NCI-H2196 (cell line): Measurements from ENCODE around the gene PML.

Source experiments
- DNase-seq: peaks from one replicate; lab custom pipeline; 2025; ENCODE audit not compliant: unreplicated experiment; lab: John Stamatoyannopoulos, UW

The PML gene

GRCh38 chr15:73985101-73985873 is 9.2 kb upstream of the PML start:
- DNase-seq, result peak; percentile 36

GRCh38 chr15:73986055-73986775 is 8.3 kb upstream of the PML start:
- DNase-seq, result no peak

GRCh38 chr15:73986776-73987056 is 7.8 kb upstream of the PML start:
- no peak for DNase-seq

- DNase-seq, result no peak
Measured at GRCh38 chr15:73987250-73987649, 7.3 kb upstream of the PML start.

GRCh38 chr15:73987681-73988444 is 6.7 kb upstream of the PML start:
- no peak for DNase-seq

- DNase-seq, result no peak
Measured at GRCh38 chr15:73988445-73988969, 6.0 kb upstream of the PML start.

GRCh38 chr15:73989001-73989798 is 5.3 kb upstream of the PML start:
- DNase-seq, result no peak

- no peak for DNase-seq
Measured at GRCh38 chr15:73990250-73991005, 4.1 kb upstream of the PML start.

DNA sequence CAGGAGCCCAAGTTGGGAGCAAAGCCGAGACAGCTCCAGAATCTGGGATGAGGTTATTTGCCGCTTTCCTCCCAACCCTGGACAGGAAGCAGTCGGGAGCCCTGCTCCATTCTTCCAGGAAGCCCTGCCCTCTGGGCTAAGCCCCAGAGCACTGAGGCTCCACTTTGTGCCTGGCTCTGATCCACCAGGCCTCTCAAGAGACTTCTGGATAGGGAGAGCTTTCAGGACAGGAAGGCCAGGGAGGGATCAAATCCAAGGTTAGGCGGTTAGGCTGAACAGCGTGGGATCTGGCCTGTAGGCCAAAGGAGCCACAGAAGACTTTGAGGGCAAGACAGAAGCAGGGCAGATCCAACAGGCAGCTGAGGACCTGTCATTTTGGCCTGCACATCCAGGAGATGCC is 3.3 kb upstream of the PML start:
- no peak for DNase-seq

GRCh38 chr15:73991726-73992593 is 2.6 kb upstream of the PML start, which contains the start of gene STOML1:
TSS of gene STOML1 (minus strand) at chr15:73992295. CDS start at chr15:73992223, 72 bp downstream.
- DNase-seq, result peak; percentile 86

DNA sequence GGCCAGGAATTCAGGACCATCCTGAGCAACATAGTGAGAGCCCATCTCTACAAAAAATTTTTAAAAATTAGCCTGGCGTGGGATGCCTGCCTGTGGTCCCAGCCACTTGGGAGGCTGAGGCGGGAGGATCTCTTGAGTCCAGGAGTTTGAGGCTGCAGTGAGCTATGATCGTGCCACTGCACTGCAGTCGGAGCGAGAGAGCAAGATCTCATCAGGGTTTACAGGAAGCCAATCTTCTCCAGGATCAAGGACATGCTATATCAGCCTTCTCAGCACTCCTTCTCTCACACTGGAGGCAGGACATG is 2.0 kb upstream of the PML start:
- DNase-seq, result no peak

DNA sequence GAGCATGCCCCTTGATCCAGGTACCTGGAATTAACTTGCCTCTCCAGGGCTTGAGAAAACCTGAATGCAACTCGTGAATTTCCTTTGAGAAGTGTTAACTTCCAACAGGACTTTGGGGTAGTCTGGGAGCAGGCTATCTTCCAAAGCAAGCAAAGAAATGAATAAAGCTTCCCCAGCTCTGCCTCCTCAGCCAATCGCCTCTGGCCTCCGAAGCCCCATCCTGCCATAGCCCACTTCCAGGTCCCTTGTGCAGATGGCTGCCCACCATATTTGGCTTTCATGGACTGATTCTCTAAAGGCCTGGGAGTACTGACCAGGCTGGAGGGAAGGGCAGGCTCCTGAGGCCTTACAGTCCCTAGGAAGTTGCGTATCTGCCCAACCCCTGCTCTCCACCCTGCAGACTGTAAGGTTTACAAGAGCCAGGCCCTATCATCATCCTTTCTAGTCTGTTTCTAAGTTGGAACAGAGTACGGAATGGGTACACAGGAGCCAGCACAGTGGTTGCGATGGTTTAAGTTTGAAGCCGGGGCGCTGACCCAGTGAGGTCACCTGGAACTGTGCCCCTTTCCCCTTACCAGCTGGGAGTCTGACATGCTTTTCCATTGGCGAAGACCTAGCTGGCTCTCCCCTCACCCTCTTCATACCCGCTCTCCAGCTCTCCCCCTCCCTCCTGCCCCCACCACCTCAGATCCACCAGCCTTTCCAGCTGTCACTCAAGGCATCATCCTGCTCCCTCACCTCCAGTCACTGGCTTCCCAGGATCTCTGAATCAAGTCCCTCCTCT is 1.1 kb upstream of the PML start:
- no peak for DNase-seq

GRCh38 chr15:73994912-73995622 is 551 bp downstream of the PML start:
- DNase-seq, result no peak

DNA sequence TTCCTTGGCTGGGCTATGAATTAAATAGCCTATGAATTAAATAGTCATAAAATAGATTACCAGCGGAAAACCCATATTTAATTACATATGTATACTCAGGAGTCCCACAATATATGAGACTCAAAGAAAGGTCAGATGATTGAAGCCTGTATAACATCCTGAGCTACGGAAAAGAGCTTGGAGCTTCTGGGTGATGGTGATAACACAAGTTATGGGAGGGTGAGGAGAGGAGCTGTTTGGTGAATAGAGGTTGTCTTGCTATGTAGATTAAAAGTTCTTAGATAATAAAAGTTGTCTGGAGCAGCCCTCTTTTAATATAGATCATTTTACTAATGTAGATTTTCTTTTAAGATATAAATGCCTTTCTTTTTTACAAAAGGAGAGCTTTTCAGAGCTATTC is 1.8 kb downstream of the PML start:
- DNase-seq, result no peak

- peak; percentile 16 for DNase-seq
Measured at GRCh38 chr15:73996939-73997338, 2.4 kb downstream of the PML start.

DNA sequence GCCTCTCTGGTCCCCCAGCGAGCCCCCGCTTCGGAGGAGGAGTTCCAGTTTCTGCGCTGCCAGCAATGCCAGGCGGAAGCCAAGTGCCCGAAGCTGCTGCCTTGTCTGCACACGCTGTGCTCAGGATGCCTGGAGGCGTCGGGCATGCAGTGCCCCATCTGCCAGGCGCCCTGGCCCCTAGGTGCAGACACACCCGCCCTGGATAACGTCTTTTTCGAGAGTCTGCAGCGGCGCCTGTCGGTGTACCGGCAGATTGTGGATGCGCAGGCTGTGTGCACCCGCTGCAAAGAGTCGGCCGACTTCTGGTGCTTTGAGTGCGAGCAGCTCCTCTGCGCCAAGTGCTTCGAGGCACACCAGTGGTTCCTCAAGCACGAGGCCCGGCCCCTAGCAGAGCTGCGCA is 3.5 kb downstream of the PML start:
- no peak for DNase-seq

- no peak for DNase-seq
Measured at GRCh38 chr15:74006774-74007639, 12.5 kb downstream of the PML start.
